ENCODE data around the gene SPECC1L.

DNA sequence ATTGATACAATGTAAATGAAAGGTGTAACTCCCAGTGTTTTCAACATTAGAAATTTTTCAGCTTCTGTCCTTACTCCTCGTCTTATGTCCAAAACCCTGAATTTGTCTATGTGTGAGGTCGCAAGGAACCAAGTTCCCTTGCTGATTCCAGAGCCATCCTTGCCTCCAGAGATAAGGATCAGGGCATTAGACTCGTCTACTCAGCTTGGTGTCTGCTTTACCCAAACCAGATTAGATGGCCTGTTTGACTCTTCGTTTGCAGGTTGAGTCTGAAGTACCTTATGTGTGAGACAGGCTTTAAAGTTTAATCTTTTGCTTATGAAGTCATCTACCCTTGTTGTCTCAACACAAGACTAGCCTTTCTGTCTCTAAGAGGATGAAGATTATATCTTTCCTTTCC, 55.6 kb downstream of the SPECC1L start:
- TF ChIP-seq POLR2A (IDR thresholded peaks at IDR 0.05) (no peak), CTCF (IDR thresholded peaks at IDR 0.05) (no peak)
